Stimulated activated CD4-positive, alpha-beta T cell treated with anti-CD3 and anti-CD28 coated beads, Interleukin-2, amount 100 ng/mL, for 24 hours (primary cell): Measurements from ENCODE around the gene UBE2I.

Experiments used
- DNase-seq, 2 donors: peaks; one replicate each; pipeline ENCODE4 v3.0.0-alpha.2; 2020

Gene UBE2I

DNA sequence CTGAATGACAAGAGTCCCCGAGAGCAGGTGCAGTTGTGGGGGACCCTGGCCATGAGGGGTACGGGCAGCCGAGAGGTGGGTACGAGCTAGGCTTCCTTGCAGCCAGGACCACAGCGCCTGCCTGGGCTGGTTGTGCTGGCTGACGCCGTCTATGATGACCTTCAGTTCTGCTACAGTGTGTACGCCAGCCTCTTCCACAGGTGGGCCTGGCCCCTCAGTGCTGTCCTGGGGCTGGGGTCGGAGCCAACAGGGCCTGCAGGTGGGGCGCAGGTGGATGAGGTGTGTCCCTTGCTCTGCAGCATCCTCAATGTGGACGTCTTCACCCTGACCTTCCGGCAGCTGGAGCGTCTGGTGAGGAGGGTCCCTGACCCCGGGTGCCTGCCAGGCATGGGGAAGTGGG is 35.1 kb downstream of the UBE2I start:
- DNase-seq = no peak

DNA sequence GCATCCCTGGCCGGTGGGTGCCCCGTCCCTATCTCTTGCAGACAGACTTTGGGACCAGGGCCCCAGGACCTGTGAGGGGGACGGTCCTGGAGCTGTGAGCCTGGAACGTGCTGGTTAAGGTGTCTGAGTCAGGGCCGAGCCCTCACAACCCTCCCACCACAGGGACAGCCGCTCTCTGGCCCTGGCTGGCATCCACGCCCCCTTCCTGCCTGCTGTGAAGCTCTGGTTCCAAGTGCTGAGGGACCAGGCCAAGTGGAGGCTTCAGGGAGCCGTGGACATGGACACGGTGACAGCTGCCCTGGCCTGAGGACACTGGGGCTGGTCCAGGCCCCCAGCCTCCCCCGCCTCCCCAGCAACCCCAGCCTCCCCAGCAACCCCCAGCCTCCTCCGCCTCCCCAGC is 35.7 kb downstream of the UBE2I start:
- DNase-seq = no peak

DNA sequence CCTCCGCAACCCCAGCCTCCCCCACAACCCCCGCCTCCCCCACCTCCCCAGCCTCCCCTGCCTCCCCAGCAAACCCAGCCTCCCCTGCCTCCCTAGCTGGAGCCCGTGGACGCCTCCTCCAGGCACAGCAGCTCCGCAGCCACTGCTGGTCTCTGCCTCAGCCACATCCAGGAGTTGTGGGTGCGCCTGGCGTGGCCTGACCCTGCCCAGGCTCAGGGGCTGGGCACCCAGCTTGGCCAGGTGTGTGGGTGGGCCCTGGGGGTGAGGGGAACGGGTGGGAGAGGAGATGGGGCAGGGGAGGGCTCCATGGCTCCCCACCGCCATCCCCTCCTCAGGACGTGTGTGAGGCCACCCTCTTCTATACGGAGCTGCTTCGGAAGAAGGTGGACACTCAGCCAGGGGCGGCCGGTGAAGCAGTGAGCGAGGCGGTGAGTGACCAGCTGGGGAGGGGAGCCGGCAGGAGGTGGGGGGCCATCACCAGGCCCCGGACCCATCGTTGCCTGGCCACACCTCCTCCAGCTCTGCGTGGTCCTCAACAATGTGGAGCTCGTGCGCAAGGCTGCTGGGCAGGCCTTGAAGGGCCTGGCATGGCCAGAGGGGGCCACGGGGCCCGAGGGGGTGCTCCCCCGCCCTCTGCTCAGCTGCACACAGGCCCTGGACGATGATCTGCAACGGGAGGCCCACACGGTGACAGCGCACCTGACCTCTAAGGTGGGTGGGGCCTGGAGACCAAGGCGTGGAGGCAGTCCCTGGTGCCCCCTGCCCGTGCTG is 36.4 kb downstream of the UBE2I start:
- no peak for DNase-seq

DNA sequence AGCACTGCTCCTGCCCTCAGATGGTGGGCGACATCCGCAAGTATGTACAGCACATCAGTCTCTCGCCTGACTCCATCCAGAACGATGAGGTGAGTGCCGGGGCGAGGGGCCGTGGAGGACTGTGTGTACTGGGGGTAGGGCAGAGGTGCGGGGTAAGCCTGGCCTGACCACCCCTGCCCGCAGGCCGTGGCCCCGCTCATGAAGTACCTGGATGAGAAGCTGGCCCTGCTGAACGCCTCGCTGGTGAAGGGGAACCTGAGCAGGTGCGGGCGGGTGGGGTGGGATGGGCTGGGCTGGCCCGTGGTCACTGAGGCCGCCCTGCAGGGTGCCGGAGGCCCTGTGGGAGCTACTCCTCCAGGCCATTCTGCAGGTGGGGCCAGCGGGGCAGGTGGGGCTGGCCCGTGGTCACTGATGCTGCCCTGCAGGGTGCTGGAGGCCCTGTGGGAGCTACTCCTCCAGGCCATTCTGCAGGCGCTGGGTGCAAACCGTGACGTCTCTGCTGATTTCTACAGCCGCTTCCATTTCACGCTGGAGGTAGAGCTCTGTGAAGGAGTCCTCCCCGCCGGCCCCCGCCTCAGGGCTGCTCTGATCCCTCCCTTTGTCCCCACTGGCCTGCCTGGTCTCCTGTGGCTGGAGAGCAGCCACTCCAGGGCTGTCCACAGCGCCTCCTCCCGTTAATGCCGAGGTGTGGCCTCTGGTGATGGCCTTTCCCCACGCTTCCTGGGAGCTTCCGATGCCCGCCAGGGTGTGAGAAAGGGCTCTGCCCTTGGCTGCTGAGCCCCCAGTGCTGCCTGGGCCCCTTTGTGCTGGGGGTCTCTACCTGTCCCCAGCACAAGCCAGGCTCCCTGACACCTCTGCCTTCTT is 37.2 kb downstream of the UBE2I start:
- DNase-seq = no peak

DNA sequence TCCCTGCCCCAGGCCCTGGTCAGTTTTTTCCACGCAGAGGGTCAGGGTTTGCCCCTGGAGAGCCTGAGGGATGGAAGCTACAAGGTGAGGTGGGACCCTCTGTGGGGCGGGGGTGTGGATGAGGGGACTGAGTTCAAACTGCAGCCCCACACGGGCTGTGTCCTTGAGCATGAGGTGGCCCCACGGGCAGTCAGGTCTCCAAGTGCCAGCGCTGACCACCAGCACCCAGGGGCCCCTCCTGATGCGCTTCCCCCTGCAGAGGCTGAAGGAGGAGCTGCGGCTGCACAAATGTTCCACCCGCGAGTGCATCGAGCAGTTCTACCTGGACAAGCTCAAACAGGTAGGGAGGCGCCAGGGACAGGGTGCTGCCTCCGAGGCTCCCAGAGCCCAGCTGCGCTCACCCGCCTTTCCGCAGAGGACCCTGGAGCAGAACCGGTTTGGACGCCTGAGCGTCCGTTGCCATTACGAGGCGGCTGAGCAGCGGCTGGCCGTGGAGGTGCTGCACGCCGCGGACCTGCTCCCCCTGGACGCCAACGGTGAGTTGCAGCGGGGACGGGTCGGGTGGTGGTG is 37.9 kb downstream of the UBE2I start:
- no peak for DNase-seq

DNA sequence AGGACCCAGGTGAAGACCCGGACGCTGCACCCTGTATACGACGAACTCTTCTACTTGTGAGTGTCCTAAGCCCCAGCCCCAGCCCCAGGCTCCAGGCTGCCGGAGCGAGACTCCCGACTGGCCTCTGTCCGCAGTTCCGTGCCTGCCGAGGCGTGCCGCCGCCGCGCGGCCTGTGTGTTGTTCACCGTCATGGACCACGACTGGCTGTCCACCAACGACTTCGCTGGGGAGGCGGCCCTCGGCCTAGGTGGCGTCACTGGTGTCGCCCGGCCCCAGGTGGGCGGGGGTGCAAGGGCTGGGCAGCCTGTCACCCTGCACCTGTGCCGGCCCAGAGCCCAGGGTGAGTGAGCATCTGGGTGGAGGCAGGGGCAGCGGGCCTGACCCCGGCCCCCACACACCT is 38.5 kb downstream of the UBE2I start:
- no peak for DNase-seq

DNA sequence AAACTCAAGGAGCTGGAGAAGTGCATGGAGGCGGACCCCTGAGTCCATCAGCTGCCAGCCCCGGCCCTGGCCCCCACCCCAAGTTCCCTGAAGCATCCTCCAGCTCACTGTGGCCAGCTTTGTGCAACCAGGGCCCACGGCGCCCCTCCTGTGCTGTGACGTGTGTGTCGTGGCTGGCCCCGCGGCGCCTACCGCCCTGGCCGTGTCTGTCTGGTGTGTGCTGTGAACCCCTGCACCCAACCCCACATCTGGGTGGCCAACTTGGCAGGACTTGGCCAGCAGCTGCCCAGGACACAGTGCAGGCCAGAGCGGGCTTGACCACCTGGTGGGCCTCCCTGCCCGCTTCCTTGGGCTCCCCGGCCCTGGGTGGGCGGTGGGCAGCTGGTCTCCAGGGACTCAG is 39.0 kb downstream of the UBE2I start:
- DNase-seq = no peak

DNA sequence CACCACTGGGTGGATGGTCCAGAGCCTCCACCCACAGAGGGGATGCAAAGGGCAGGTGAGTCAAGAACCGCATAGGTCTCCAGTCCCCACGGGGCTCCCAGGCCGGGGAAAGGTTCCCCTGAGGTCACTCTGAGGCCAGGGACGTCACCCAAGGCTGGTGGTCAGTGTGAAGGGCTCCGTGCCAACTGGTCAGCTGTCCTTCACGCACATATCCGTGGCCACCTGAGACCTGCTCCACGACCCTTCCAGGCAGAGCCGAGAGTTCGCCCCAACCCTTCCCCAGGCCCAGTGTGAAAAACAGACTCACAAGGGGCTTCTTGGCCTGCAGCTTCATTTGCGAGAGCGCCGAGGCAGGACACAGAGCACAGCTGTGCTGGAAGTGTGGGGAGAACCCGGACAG is 39.5 kb downstream of the UBE2I start:
- DNase-seq = no peak

DNA sequence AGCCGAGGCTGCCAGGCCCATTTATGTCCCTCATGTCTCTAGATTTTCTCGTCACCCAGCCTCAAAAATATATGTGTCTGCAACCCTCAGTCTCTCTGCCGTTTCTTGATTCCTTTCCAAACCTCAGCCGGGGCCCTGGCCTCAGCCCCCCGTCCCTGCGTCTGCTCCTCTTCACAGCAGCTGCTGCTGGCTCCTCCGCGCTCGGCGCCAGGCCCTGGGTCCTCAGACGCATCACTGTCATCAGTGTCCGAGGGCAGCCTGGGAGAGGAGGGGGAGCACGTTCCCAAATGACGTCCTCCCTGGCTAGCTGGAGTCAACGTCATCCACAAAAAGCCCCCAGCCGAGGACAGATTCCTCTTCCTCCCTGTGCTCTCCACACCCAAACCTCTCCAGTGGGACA is 39.9 kb downstream of the UBE2I start:
- no peak for DNase-seq

DNA sequence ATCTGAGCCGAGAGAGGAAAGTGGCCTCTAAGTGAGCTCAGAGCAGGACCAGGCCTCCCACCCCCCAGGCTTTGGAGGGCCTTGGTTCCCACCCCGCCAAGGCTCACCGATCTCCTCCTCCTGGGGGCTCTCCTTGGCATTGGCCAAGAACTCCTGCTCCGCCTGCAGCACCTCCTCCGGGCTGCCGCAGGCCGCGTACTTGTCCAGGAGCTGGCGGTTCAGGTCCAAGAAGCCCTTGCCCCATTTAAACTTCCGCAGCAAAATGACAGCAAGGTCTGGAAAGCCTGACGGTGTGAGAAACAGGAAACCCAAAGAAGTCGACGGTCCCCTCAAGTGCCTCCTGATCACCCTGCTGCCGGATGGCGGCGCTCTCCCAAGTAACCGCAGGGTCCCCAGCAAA is 40.5 kb downstream of the UBE2I start:
- no peak for DNase-seq

DNA sequence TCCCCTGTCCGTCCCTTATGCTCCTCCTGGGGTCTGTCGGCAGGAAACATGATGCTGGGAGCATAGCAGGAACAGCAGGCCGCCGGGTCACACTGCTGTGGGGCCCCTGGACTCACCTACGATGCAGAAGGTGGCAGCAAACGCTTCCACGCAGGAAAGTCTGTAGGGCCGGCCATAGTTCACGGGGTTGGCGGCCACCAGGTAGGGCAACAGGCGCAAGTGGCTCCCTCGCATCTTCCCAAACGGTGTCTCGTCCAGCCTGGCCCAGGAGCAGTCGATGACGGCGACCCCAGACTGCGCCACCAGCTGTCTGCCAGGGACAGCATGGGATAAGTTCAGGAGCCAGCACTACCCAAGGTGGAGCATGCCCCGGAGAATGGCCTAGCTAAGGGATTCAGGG is 41.3 kb downstream of the UBE2I start:
- DNase-seq = no peak

DNA sequence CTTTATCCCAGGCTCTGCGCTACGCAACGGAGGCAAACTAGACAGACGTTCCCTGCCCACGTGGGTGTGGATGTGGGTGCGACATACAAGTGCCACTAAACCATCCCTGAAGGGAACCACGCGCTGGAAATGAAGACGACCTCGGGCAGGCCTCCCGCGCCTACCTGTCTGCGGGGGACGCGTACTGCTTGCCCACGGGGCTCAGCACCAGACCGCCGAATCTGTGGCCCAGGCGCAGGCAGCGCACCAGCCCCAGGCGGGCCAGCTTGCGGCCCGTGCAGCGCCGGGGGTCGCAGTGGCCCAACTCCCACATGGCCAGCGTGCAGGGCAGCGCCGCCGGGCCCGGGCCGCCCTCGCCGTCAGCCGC is 41.8 kb downstream of the UBE2I start:
- DNase-seq = no peak

DNA sequence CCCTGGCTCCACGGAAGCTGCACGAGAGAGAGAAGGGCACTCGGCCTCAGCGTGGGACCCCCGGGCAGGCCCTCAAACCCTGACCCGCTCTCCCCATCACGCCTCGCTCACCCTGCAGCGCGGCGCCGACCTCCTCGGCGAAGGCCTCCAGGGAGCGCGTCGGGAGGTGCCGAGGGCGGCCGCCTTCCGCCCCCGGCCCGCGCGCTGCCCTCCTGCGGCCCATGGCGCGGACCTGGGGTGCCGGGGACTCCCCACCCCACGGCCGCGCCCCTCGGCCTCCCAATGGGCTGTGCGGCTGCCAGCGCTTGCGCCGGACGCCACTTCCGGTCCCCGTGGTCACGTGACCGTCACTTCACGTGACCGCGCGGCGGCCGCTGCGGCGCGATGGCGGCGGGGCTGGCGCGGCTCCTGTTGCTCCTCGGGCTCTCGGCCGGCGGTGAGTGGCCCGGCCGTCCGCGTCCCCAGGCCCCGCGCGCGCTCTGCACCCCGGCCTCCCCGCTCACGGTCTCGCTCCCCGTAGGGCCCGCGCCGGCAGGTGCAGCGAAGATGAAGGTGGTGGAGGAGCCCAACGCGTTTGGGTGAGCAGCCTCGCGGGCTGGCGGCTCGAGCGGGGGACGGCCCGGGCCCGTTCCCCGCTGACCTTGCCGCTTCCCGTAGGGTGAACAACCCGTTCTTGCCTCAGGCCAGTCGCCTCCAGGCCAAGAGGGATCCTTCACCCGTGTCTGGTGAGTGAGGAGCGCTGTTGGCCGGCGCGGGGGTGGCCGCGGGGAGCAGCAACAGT is 42.3 kb downstream of the UBE2I start, which contains the start of the genes GNPTG and TSR3:
Gene GNPTG, plus strand, starts transcription at position 350 of the 781 bp plus-strand sequence. Its CDS starts 35 bp downstream, at position 385.
Gene TSR3, minus strand, starts transcription at position 297 of the 781 bp plus-strand sequence. Its CDS starts 74 bp downstream, at position 223.
- peak; percentile 85 to 88 for DNase-seq

DNA sequence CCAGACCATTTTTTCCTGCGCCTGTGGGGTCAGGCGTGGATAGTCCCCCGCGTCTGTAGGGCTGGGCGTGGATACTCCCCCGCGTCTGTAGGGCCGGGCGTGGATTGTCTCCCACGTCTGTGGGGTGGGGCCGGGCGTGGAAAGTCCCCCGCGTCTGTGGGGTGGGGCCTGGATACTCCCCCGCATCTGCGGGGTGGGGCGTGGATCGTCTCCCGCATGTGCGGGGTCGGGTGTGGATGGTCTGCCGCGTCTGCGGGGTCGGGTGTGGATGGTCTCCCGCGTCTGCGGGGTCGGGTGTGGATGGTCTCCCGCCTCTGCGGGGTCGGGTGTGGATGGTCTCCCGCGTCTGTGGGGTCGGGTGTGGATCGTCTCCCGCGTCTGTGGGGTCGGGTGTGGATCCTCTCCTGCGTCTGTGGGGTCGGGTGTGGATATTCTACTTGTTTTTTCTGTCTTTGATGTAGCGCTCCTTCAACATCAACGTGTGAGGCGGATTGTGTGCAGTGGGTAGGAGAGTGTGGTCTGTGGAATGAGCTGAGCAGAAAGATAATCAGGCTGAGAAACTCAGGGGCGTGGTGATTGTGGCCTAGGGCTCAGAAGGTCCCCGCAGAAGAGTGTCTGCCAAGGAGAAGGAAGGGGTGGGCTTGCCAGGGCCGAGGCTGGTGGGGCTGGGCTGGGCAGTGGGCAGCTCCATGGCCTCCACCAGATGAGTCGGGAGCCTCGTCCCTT is 45.5 kb downstream of the UBE2I start:
- no peak for DNase-seq

DNA sequence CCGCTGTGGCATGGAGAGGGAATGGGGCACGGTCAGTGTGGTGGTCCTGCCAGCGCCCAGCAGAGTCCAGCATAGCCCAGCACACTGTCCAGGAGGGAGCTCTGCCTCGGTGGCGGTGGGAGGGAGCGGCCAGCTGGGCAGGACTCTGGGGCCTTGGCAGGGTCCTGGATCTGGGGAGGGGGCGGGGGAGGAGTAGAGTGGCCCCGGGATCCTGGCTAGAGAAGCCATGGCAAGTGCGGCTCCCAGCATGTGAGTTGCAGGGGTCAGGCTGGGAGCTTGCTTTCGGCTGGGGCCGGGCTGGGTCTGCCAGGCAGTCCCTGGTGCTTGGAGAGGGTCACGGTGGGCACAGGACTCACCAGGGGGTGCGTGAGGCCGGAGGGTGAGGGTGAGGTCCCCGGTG is 46.2 kb downstream of the UBE2I start:
- no peak for DNase-seq

DNA sequence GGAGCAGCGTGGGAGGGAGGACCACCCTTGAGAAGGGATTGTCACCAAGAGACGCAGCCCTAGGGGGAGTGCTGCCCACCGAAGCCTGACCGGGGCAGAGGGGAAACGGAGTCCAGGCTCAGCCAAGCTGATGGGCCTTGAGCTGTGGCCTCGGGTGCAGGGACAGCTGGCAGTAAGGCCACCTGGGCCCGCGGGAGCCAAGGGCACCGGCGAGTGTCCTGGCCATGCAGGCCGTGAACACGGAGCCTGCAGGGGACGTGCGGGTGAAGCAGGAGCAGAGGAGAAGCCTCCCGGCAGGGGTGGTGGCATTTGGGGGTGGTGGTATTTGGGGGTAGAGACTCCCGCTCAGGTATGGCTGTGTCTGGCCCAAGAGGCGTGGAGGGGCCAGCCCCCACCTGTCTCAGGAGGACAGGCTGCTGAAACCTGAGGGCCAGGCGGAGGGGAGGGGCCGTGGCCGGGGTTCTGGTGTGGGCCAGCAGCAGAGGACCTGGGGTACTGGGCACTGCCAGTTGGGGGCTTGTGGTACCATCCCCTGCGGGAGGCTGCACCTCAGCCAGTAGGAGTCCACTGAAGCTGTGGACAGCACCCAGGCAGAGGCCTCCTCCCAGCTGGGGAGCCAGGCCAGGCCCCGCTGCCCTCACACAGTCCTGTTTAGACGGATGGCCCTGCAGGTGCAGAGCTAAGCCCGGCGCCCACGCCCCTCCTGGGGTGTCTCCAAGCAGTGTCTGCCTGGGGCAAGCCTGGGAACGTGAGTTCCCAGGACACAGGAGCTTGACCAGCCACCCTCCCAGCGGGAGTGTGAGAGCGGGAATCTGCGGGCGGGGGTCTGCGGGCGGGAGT is 46.8 kb downstream of the UBE2I start:
- no peak for DNase-seq

DNA sequence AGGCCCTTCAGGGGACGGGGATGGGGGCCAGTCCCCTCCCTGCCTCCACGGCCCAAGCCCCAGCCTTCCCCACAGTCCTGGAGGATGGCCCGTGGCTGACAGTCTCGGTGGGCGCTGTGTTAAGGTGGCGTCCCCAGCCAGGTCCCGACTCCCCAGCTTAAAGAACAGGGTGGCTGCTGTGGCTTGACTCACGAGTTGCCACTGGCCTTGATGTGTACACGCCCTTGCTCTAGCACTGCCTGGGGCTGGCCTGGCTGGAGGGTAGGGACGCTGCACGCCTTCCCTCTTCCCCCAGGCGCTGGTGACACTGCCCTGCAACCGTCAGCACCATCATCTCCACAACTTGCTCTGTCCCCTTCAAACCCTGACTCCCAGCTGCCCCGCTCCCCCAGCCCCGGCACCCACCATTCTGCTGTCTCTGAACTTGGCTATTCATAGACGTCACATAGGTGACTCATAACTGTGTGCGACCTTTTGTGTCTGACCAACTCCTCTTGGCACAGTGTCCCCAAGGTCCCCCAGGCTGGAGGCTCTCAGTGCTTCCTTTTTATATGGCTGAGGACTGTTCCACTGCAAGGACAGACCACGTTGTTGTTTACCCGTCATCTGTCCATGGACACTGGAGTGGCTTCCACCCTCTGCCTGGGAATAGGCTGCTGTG is 48.6 kb downstream of the UBE2I start:
- no peak for DNase-seq

DNA sequence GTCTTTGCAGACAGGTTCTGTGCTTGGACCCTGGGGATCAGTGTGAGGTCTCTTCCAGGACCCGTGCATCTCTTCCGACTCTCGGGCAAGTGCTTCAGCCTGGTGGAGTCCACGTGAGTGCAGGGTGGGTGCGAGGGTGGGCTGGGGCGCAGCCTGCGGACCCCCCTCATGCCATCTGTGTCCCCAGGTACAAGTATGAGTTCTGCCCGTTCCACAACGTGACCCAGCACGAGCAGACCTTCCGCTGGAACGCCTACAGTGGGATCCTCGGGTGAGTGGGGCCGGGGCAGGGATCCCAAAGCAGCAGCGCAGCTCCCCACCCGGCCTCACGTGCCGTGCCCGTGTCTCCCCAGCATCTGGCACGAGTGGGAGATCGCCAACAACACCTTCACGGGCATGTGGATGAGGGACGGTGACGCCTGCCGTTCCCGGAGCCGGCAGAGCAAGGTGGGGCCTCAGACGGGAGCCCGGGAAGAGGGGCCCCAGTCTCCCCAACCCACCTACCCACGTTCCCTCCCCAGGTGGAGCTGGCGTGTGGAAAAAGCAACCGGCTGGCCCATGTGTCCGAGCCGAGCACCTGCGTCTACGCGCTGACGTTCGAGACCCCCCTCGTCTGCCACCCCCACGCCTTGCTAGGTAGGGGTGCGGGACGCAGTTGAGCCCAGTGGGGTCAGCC is 52.4 kb downstream of the UBE2I start:
- no peak for DNase-seq

DNA sequence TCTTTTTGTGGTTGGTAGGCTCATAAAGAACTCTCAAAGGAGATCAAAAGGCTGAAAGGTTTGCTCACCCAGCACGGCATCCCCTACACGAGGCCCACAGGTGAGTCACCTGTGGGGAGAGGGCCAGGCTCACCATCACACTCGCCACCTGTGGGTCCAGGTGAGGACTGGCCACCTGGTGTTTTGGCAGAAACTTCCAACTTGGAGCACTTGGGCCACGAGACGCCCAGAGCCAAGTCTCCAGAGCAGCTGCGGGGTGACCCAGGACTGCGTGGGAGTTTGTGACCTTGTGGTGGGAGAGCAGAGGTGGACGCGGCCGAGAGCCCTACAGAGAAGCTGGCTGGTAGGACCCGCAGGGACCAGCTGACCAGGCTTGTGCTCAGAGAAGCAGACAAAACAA is 53.4 kb downstream of the UBE2I start:
- no peak for DNase-seq

DNA sequence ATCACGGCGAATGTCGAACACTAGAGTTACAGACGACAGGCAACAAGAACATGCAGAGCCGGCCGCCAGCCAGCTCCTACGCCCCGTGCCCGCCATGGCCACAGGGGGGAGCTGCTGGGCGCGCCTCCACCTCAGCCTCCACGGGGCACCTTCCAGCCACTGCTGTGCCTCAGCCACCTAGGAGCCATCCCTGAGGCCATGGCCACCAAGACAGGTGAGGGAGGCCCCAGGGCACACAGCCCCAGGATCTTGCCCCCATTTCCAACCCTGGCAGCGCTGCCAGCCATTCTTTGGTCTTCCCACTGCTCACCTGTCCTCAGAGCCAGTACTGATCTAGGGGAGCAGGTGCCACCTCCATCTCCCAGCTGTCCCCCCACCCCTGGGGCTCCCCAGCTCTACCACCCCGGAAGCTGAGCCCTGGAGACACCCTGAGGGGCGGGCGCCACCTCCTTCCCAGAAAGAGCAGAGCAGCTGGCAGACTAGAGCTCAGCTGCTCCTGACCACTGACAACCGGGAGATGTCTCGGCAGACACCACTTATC is 54.1 kb downstream of the UBE2I start:
- DNase-seq = peak; percentile 78 to 79
